GM21576 (cell line): ENCODE measurements around the gene PRKAR1B.
"Not testable (repeated sequence)": the region's sequence is repeated elsewhere in the genome, so short reads cannot be mapped to it uniquely, and the experiment has no call there.

Source experiments
- ATAC-seq: cut with Tn5 transposase; IDR thresholded peaks from one replicate; pipeline ENCODE4 v1.9.1; 2021; ENCODE audit warnings: mild to moderate bottlenecking, moderate library complexity; ENCODE audit not compliant: unreplicated experiment

PRKAR1B gene

DNA sequence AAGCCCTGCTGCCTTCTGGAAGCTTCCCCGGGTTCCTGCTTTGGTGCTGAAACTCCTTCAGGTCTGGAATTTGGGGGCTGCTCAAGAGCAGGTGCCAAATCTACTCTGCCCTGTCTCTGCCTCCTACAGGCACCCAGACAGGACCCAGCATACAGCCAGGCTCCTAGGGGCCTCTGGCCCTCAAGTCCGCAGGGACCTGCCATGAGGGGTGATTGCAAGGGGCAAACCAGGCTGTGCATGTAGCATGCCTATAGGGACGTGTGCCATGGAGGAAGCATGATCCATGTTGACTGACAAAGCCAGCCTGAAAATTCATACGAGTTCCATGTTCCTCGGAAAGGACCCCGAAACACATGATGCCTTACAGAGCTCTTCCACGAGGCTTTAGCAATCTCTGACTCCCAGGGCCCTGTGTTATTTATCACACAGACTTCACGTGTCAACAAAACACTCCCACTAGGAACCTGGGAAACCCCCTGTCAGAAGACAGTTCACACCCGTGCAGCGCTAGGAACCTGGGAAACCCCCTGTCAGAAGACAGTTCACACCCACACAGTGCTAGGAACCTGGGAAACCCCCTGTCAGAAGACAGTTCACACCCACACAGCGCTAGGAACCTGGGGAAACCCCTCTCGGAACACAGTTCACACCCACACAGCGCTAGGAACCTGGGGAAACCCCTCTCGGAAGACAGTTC is 75.9 kb downstream of the PRKAR1B start:
- no peak for ATAC-seq

DNA sequence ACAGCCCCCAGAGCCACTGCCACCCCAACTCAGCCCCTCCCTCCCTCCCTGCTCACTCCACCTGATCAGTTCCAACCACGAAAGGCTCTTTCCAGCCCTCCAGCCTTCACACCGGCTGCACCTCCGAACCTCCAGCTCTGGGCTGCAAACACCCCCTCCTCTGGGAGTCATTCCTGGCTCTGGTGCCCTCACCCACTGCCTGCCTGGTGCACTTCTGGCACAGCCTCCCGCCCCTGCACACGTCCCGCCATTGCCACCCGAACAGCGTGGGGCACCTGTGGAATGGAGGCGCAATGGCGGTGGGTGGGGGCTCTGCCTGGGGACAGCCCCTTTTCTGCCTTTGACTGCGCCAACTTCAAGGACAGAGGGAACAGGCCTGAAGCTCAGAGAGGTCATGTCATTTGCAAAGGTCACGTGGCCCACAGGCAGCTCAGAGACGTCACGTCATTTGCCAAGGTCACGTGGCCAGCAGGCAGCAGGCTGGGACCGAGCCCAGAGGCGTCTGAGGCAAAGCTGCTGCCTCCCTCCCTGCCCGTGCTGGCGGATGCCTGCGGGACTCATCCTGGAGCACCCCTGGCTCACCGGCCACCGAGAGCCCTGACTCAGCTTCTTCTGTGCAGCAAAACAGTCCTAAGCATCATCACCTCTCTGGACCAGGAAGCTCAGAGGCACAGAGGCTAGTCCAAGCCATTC is 76.6 kb downstream of the PRKAR1B start:
- ATAC-seq = no peak

- no peak for ATAC-seq
Observed at GRCh38 chr7:646951-647350, 80.1 kb downstream of the PRKAR1B start.

- no peak for ATAC-seq
Observed at GRCh38 chr7:646487-646886, 80.6 kb downstream of the PRKAR1B start.

- no peak for ATAC-seq
Observed at GRCh38 chr7:645606-646005, 81.5 kb downstream of the PRKAR1B start.

GRCh38 chr7:644381-645305 is 82.4 kb downstream of the PRKAR1B start:
- no peak for ATAC-seq

- no peak for ATAC-seq
Observed at GRCh38 chr7:641966-642365, 85.1 kb downstream of the PRKAR1B start.

- no peak for ATAC-seq
Observed at GRCh38 chr7:641269-641671, 85.8 kb downstream of the PRKAR1B start.

DNA sequence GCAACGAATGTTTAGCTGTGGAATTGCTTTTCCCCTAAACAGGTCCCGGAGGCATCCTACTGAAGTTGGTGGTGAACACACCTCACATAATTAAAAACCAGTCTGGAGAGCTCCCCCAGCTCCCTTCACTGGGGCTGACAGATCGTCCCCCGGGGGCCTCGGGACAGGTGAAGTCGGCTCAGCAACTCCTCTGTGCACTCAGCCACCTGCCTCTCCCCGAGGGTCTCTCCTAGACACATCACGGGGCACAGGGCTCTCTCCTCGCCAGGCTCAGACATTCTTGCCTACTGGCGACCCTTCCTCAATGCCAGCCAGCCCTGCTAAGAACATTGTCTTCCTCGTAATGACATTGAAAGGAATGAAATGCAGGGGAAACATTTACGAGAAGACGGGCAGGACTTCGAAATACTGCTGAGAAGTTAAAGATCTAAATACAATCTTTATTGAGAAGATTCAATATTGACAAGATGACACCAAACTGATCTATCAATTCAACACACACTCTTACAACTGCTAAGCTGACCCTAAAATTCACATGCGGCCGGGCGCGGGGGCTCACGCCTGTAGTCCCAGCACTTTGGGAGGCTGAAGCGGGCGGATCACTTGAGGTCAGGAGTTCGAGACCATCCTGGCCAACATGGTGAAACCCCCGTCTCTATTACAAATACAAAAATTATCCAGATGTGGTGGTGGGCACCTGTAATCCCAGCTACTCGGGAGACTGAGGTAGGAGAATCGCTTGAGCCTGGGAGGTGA is 88.6 kb downstream of the PRKAR1B start:
- ATAC-seq = no peak

GRCh38 chr7:637826-638225 is 89.3 kb downstream of the PRKAR1B start:
- ATAC-seq = no peak

- ATAC-seq = no peak
Observed at GRCh38 chr7:636396-636795, 90.7 kb downstream of the PRKAR1B start.

- ATAC-seq = not testable (repeated sequence)
Observed at GRCh38 chr7:635687-636382, 91.2 kb downstream of the PRKAR1B start.

- ATAC-seq = no peak
Observed at GRCh38 chr7:635227-635626, 91.9 kb downstream of the PRKAR1B start.

DNA sequence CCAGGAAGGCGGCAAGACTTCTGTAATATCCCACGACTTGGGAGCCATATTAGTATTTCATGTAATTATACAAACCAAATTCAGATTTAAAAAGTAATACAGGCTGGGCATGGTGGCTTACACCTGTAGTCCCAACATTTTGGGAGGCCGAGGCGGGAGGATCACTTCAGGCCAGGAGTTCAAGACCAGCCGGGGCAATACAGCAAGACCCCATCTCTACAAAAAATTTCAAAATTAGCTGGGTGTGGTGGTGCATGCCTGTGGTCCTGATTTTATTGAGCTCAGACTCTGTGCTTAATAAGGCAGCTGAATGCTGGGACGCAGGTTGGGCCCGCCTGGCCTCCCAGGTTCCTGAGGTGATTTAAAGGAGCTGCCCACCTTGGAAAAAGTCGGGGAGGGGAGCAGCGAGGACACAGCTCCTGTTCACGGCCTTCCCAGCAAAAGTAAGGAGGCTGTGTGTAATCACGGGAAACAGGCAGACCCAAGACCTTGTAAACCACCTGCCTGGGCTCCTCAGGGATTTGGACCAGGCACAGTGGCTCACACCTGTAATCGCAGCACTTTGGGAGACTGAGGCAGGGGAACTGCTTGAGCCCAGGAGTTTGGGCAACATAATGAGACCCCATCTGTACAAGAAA is 93.6 kb downstream of the PRKAR1B start:
- ATAC-seq = no peak

DNA sequence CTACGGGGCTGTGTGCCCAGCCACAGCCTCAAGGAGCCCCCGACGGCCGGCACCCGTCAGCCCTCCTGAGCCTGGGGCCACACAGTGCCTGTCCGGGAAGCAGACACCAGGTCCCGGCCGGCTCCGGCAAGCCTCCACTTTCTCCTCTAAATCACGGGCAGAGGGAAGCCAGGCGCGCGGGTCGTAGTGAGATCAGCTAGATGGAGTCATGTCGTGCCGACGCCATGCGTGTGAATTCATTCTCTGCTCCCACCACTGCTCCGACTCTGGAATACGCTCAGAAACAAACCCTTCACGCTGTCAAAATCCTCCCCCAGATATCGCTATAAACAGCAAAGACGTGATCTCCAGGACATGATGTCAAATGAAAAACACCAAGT is 94.3 kb downstream of the PRKAR1B start:
- ATAC-seq = no peak

DNA sequence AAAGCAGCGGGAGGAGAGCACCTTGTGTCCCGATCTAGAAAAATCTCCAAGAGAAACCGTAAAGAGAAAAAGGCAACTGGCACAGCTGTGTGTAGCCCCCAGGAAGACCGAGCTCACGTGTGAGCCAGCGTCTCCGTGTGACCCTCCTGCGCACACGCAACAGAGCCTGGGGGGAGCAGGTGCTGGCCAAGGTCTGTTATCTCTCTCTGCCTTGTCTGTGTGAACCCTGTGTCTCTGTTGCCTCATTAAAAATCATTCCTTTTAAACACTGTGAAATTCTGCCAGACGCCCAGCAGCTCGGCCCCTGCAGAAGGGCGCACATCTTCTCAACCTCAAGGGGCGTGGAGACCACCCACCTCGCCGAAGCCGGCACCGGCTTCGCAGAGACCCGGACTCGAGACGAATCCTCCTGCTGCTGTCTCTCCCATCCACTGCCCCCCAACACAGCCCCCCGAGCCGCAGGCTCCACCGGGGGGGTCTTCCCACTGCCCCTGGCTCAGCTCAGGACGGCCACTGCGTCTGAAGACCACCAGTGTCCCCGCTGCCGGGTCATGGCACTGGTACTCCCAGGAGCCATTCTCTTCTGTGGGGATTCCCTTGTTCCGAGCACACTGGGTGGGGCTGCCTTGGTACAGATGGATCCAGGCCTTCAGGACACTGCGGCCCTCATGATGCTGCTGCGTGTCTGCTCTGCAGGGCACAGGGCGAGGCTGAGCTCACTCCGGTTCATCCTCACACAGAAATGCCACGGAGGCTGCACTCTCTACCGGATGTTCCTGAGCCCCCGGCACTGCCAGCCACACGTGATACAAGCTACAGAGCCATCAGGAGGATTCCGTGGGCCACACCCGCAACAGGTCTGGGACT is 94.9 kb downstream of the PRKAR1B start:
- no peak for ATAC-seq

DNA sequence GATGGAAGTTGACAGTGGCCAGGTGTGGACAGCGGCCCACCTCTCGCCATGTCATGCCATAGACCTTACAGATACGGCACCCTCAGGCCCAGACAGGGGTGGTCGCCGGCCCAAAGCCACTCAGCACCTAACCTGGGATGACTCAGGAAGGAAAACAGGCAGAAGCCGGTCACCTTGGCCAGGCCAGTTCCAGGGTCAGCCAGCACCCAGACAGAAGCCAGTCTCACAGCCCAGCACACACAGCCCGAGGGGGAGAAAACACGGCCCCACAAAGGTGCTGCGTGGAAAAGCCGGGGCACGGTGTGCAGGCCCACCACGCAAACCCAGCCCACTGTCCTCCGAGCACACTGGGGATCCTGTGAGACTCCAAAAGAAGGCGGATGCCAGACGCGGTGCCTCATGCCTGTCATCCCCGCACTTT is 95.8 kb downstream of the PRKAR1B start:
- ATAC-seq = no peak

DNA sequence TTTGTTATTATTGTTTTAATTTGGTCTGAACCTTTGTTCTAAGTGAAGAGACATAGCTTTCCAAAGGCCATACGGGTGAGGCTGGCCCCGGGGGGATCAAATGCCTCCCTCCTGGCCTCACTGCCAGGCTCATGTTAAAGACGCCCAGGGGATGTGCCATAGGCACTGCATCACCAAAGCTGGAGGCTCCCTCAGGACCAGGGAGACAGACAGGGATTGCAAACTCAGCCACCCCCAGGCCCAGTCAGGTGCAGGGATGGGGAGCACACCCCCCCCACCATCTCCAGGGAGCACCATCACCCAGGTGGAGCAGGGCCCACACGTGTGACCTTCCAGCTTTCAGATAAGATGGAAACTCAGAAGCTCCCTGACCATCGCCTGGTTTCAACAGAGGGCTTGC is 96.5 kb downstream of the PRKAR1B start:
- ATAC-seq = no peak

- ATAC-seq = no peak
Observed at GRCh38 chr7:630111-630511, 97.0 kb downstream of the PRKAR1B start.
